Endothelial cell of umbilical vein (primary cell): ENCODE results near the gene TBCE. TPM values are rescaled to one million over a fixed set of nuclear protein-coding genes. Genes with fewer than 3 reads are reported as not detected.

Experiments used
- BruUV-seq: library from RNA; stranded (reverse); fragments of 400-500 nt; replicated peaks from 2 replicates; lab custom pipeline; 2021; lab: Mats Ljungman, UMichigan
- CTCF ChIA-PET: fragments of 300-600, 350-600 bp; sonication (Branson Sonifier 250); formaldehyde crosslinking; loops from one replicate; lab custom pipeline; 2021; ENCODE audit warnings: antibody characterized with exemption, inconsistent platforms; lab: Charles Lee
- POLR2A ChIA-PET: fragments of 300-600, 350-600 bp; sonication (Branson Sonifier 250); formaldehyde crosslinking; loops from one replicate; lab custom pipeline; 2021; ENCODE audit warnings: antibody characterized with exemption, inconsistent platforms; lab: Charles Lee
- DNase-seq: peaks from one replicate; pipeline ENCODE4 v3.0.0-alpha.2; 2011; ENCODE audit warnings: low read depth, low spot score
- FAIRE-seq: peaks from 2 replicates; lab custom pipeline; 2011; peaks lifted over from hg19 to GRCh38; lab: Jason Lieb, UNC
- H2AFZ ChIP-seq: 2 replicates; pipeline ENCODE4 v1.6.0; 2012; ENCODE audit warnings: low read depth, low read length, control low read depth, inconsistent platforms
- H3K27ac ChIP-seq: 2 replicates; pipeline ENCODE4 v1.5.1; 2011; ENCODE audit warnings: low read depth, mild to moderate bottlenecking, control low read depth, low read length, moderate library complexity; ENCODE audit not compliant: insufficient read depth
- H3K27me3 ChIP-seq, 2 experiments: 2 replicates each; pipeline versions ENCODE4 v1.6.0 to v1.6.1; 2011; ENCODE audit warnings: low read length in 2 of 2, mixed read lengths in 1 of 2; ENCODE audit not compliant: control insufficient read depth in 2 of 2, insufficient read depth in 2 of 2
- H3K36me3 ChIP-seq, 2 experiments: 2 replicates in 1 of 2; 3 replicates in 1 of 2; pipeline ENCODE4 v1.5.1; 2011; ENCODE audit warnings: low read length in 2 of 2, mild to moderate bottlenecking in 1 of 2, moderate library complexity in 1 of 2; ENCODE audit not compliant: control insufficient read depth in 2 of 2, insufficient read depth in 2 of 2; ENCODE audit errors: extremely low read depth in 1 of 2
- H3K4me1 ChIP-seq: 3 replicates; pipeline ENCODE4 v1.5.1; 2011; ENCODE audit warnings: mild to moderate bottlenecking, low read length; ENCODE audit not compliant: control insufficient read depth, insufficient read depth; ENCODE audit errors: extremely low read depth
- H3K4me2 ChIP-seq: 2 replicates; pipeline ENCODE4 v1.6.1; 2011; ENCODE audit warnings: low read length, control low read depth, mixed read lengths; ENCODE audit not compliant: insufficient read depth
- H3K4me3 ChIP-seq, 3 experiments: fragments of 200-600 bp in 1 of 3; sonication (generic), shearing (Covaris generic) in 1 of 3; replicated peaks in 1 of 3; 2 replicates each; pipeline ENCODE4 v1.5.1; 2011 to 2016; ENCODE audit warnings: control low read depth in 3 of 3, low read length in 3 of 3, mild to moderate bottlenecking in 2 of 3, inconsistent platforms in 1 of 3, low read depth in 1 of 3, moderate library complexity in 1 of 3; ENCODE audit not compliant: insufficient read depth in 1 of 3
- H3K79me2 ChIP-seq: 2 replicates; pipeline ENCODE4 v1.6.0; 2012; ENCODE audit warnings: low read length, inconsistent platforms; ENCODE audit not compliant: control insufficient read depth, insufficient read depth
- H3K9ac ChIP-seq: replicated peaks from 2 replicates; pipeline ENCODE3; 2011; ENCODE audit warnings: low read length, control low read depth; ENCODE audit not compliant: insufficient read depth; ENCODE audit errors: extremely low read depth
- H3K9me1 ChIP-seq: replicated peaks from 3 replicates; pipeline ENCODE4 v1.6.0; 2011; ENCODE audit warnings: mild to moderate bottlenecking, low read length; ENCODE audit not compliant: control insufficient read depth, insufficient read depth; ENCODE audit errors: extremely low read depth
- H3K9me3 ChIP-seq: replicated peaks from 2 replicates; pipeline ENCODE4 v1.5.1; 2012; ENCODE audit warnings: low read length, inconsistent platforms; ENCODE audit not compliant: control insufficient read depth, insufficient read depth
- H4K20me1 ChIP-seq: replicated peaks from 2 replicates; pipeline ENCODE3; 2011; ENCODE audit warnings: mild to moderate bottlenecking, low read length; ENCODE audit not compliant: control insufficient read depth, insufficient read depth; ENCODE audit errors: extremely low read depth
- EZH2 ChIP-seq: IDR thresholded peaks from 2 replicates; pipeline ENCODE4 v1.6.1; 2012; ENCODE audit warnings: borderline replicate concordance, low read depth, mild to moderate bottlenecking, moderate library complexity, low read length, inconsistent platforms; ENCODE audit not compliant: severe bottlenecking
- FOS ChIP-seq: IDR thresholded peaks from 2 replicates; pipeline ENCODE4 v1.6.1; 2011; ENCODE audit warnings: mild to moderate bottlenecking, low read length, moderate library complexity, borderline replicate concordance; ENCODE audit not compliant: insufficient read depth
- GATA2 ChIP-seq: IDR thresholded peaks from 2 replicates; pipeline ENCODE4 v1.7.0; 2011; ENCODE audit warnings: low read depth, mild to moderate bottlenecking, moderate library complexity, mixed read lengths, low read length; ENCODE audit not compliant: insufficient read length, insufficient read depth
- JUN ChIP-seq: IDR thresholded peaks from 2 replicates; pipeline ENCODE4 v1.6.1; 2011; ENCODE audit warnings: borderline replicate concordance, low read depth; ENCODE audit not compliant: insufficient read length, insufficient read depth
- MYC ChIP-seq: IDR thresholded peaks from one replicate; pipeline ENCODE4 v1.6.1; 2011; ENCODE audit warnings: mild to moderate bottlenecking, low read depth, low read length
- POLR2A ChIP-seq: IDR thresholded peaks from 2 replicates; pipeline ENCODE4 v1.6.1; 2012; ENCODE audit warnings: low read depth, mild to moderate bottlenecking, control low read depth, low read length
- POLR2AphosphoS5 ChIP-seq: IDR thresholded peaks from 2 replicates; pipeline ENCODE4 v1.6.1; 2012; ENCODE audit warnings: low read depth, mild to moderate bottlenecking, control low read depth, low read length, moderate library complexity; ENCODE audit not compliant: insufficient read depth
- dilution Hi-C: fragments of 300-500 bp; cut with MboI; formaldehyde crosslinking; loops from one replicate; pipeline ENCODE4 v1.15.0; 2019; ENCODE audit warnings: low sequenced_read_pairs; ENCODE audit not compliant: extremely low pct_ligation_motif_present
- intact Hi-C: fragments of 100-400 bp; cut with micrococcal nuclease; formaldehyde crosslinking; loops from one replicate; pipeline ENCODE4 v1.10.0; 2022
- polyA plus RNA-seq, 4 experiments: library from polyadenylated mRNA; depleted of rRNA in 3 of 4; stranded (reverse) in 3 of 4; unstranded in 1 of 4; fragments of >200 nt; gene quantifications; 2 replicates each; pipeline versions ENCODE4 v1.2.1 to v1.2.3, GENCODE V29; 2011 to 2012; ENCODE audit warnings: missing spikeins in 1 of 4
- total RNA-seq: library from RNA; stranded (reverse); gene quantifications from 2 replicates; pipeline ENCODE4 v1.2.3, GENCODE V29; 2021
- TF ChIP-seq, protein P1 (sequence below), 2 donors: IDR thresholded peaks; 1 replicate in 1 of 2; 2 replicates in 1 of 2; pipeline ENCODE4 v1.5.1; 2011; ENCODE audit warnings: low read length in 2 of 2, mild to moderate bottlenecking in 2 of 2, moderate library complexity in 2 of 2, control low read depth in 1 of 2, inconsistent platforms in 1 of 2, low read depth in 1 of 2; ENCODE audit not compliant: insufficient read depth in 1 of 2; ENCODE audit errors: extremely low read depth in 1 of 2
- TF ChIP-seq, protein P2 (sequence below): IDR thresholded peaks from 2 replicates; pipeline ENCODE4 v1.6.1; 2011; ENCODE audit not compliant: insufficient read depth, insufficient read length

The TBCE gene
- total and polyA plus RNA-seq, 2 donors (not counting 3 experiments of a cell fraction or from before 2014, with no cell fraction given), result 13.7 to 32.6 TPM

DNA sequence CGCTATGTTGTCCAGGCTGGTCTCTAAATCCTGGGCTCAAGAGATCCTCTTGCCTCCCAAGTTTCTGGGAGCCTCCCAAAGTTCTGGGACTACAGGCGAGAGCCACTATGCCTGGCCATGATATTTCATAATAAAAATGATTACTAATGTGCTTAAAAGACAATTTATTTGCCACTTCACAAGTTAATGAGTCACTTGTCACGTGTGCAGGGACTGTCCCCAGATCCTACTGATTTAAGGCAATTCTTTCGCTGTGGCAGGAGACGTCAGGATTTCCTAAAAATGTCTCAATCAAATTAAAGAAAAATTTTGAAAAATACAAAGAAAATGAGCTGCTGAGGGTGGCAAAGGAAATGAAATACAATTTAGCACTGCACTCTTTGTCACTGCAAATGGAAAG, 93.5 kb downstream of the TBCE start:
- Histone ChIP-seq H3K9me3 (no peaks in the 10 kb centered on the region), H3K27ac (no peak overlapping the region), H3K79me2 (no peaks in the 10 kb centered on the region), H3K36me3 (no peaks in the 10 kb centered on the region), H3K9ac (no peak overlapping the region), H4K20me1 (no peaks in the 10 kb centered on the region), H3K9me1 (no peaks in the 10 kb centered on the region), H3K4me2 (no peak overlapping the region), H3K27me3 (no peaks in the 10 kb centered on the region), H2AFZ (no peak overlapping the region), H3K4me1 (no peaks in the 10 kb centered on the region), H3K4me3 (no peak overlapping the region)
- TF ChIP-seq POLR2AphosphoS5 (no peak), POLR2A (no peak), EZH2 (no peak), GATA2 (no peak), MYC (no peak), JUN (no peak), FOS (no peak)
- TF ChIP-seq, protein P1, sequence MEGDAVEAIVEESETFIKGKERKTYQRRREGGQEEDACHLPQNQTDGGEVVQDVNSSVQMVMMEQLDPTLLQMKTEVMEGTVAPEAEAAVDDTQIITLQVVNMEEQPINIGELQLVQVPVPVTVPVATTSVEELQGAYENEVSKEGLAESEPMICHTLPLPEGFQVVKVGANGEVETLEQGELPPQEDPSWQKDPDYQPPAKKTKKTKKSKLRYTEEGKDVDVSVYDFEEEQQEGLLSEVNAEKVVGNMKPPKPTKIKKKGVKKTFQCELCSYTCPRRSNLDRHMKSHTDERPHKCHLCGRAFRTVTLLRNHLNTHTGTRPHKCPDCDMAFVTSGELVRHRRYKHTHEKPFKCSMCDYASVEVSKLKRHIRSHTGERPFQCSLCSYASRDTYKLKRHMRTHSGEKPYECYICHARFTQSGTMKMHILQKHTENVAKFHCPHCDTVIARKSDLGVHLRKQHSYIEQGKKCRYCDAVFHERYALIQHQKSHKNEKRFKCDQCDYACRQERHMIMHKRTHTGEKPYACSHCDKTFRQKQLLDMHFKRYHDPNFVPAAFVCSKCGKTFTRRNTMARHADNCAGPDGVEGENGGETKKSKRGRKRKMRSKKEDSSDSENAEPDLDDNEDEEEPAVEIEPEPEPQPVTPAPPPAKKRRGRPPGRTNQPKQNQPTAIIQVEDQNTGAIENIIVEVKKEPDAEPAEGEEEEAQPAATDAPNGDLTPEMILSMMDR (IDR thresholded peaks at IDR 0.05; ENCODE audit: extremely low read depth in 1 of 2, insufficient read depth in 1 of 2, low read depth in 1 of 2, low read length in 2 of 2), result no peak
- TF ChIP-seq, protein P2, sequence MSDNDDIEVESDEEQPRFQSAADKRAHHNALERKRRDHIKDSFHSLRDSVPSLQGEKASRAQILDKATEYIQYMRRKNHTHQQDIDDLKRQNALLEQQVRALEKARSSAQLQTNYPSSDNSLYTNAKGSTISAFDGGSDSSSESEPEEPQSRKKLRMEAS, result no peak
- DNase-seq (no peak), FAIRE-seq (no peak)
- no TSS peak for BruUV-seq
- CTCF ChIA-PET, result interaction anchor here (1.1 kb wide), 1 partner anchor 300 kb away, joined by 5 read pairs; no protein-coding TSS in a partner anchor
- dilution Hi-C loops (no loop called here), intact Hi-C loops (no loop called here)
- POLR2A ChIA-PET, result no interaction called here
